ENCODE data around the gene NTHL1.
"Not testable (repeated sequence)": the region's sequence is repeated elsewhere in the genome, so short reads cannot be mapped to it uniquely, and the experiment has no call there.

- not testable (repeated sequence) for TF ChIP-seq PATZ1 (CRISPR knock-in tag; IDR thresholded peaks at IDR 0.05; ENCODE audit: borderline replicate concordance); SNAI2 (CRISPR knock-in tag; IDR thresholded peaks at IDR 0.05); TSHZ2 (CRISPR knock-in tag; IDR thresholded peaks at IDR 0.05); CSDC2 (CRISPR knock-in tag; IDR thresholded peaks at IDR 0.05); ZFP30 (CRISPR knock-in tag; IDR thresholded peaks at IDR 0.05)
These were observed 13.5 kb downstream of the NTHL1 start for GRCh38 chr16:2033909-2034695.
